K562 (cell line): ENCODE measurements around the gene LRRC3B. TPM values are rescaled to one million over a fixed set of nuclear protein-coding genes. Genes with fewer than 3 reads are reported as not detected.

ENCODE experiments used
- ATAC-seq: fragments of 200-7000 bp; cut with Tn5 transposase; 3 replicates; pipeline ENCODE4 v1.9.1; 2020; ENCODE audit warnings: moderate library complexity
- BruUV-seq: library from RNA; stranded (reverse); fragments of 400-500 nt; replicated peaks from 2 replicates; lab custom pipeline; 2021; lab: Mats Ljungman, UMichigan
- CTCF ChIA-PET: fragments of 300-600 bp; formaldehyde crosslinking; extraction: SDS; loops from one replicate; lab custom pipeline; 2021; ENCODE audit warnings: low intra/inter-chr PET ratio; lab: Yijun Ruan, JAX
- POLR2A ChIA-PET: fragments of 300-600, 350-650 bp; sonication (Branson Sonifier 250); formaldehyde crosslinking; extraction: SDS; loops from one replicate; lab custom pipeline; 2021; ENCODE audit warnings: antibody characterized with exemption, inconsistent platforms; lab: Yijun Ruan, JAX
- DNase-seq, 4 experiments: peaks; one replicate each; pipeline versions ENCODE4 v3.0.0 to v3.0.0-alpha.2; 2011 to 2018; ENCODE audit warnings: low spot score in 3 of 4, mixed read lengths in 3 of 4; ENCODE audit errors: extremely low read depth in 1 of 4
- FAIRE-seq: peaks from 2 replicates; lab custom pipeline; 2011; peaks lifted over from hg19 to GRCh38; lab: Jason Lieb, UNC
- H2AFZ ChIP-seq: 2 replicates; pipeline ENCODE4 v1.6.0; 2011; ENCODE audit warnings: low read depth, low read length, control low read depth, inconsistent platforms
- H3K27ac ChIP-seq: fragments of 200-600 bp; 3 replicates; pipeline ENCODE4 v1.8.0; 2011; ENCODE audit warnings: low read depth, mild to moderate bottlenecking, control low read depth, inconsistent platforms, low read length, moderate library complexity, mixed read lengths; ENCODE audit errors: extremely low read depth
- H3K27me3 ChIP-seq, 2 experiments: fragments of 300-600 bp in 1 of 2; 2 replicates in 1 of 2; 3 replicates in 1 of 2; pipeline versions ENCODE4 v1.6.0 to v1.8.0; 2011; ENCODE audit warnings: inconsistent platforms in 2 of 2, low read length in 2 of 2, mild to moderate bottlenecking in 1 of 2, mixed read lengths in 1 of 2, moderate library complexity in 1 of 2; ENCODE audit not compliant: control insufficient read depth in 2 of 2, insufficient read depth in 2 of 2
- H3K36me3 ChIP-seq: fragments of 300-600 bp; 3 replicates; pipeline ENCODE4 v1.8.0; 2011; ENCODE audit warnings: mild to moderate bottlenecking, low read length, inconsistent platforms; ENCODE audit not compliant: control insufficient read depth, insufficient read depth
- H3K4me1 ChIP-seq, 2 experiments: fragments of 200-600 bp in 1 of 2; replicated peaks in 1 of 2; 2 replicates in 1 of 2; 3 replicates in 1 of 2; pipeline versions ENCODE4 v1.5.1 to v1.8.0; 2011; ENCODE audit warnings: inconsistent platforms in 2 of 2, low read length in 2 of 2, mild to moderate bottlenecking in 1 of 2, mixed read lengths in 1 of 2, moderate library complexity in 1 of 2; ENCODE audit not compliant: control insufficient read depth in 2 of 2, insufficient read depth in 2 of 2
- H3K4me2 ChIP-seq: 2 replicates; pipeline ENCODE4 v1.6.1; 2011; ENCODE audit warnings: low read length, control low read depth, inconsistent platforms, mixed read lengths; ENCODE audit not compliant: insufficient read depth
- H3K4me3 ChIP-seq: fragments of 200-600 bp; sonication (generic), shearing (Covaris generic); 2 replicates; pipeline ENCODE4 v1.5.1; 2016; ENCODE audit warnings: control low read depth, inconsistent platforms
- H3K79me2 ChIP-seq: fragments of 200-600 bp; 3 replicates; pipeline ENCODE4 v1.8.0; 2011; ENCODE audit warnings: low read length, inconsistent platforms; ENCODE audit not compliant: control insufficient read depth, insufficient read depth
- H3K9ac ChIP-seq, 2 experiments: 2 replicates each; pipeline versions ENCODE4 v1.6.0 to v1.6.1; 2011; ENCODE audit warnings: low read depth in 2 of 2, low read length in 2 of 2, control low read depth in 1 of 2, inconsistent platforms in 1 of 2, mild to moderate bottlenecking in 1 of 2, mixed read lengths in 1 of 2; ENCODE audit not compliant: insufficient read depth in 1 of 2
- H3K9me1 ChIP-seq: one replicate; pipeline ENCODE4 v1.6.0; 2011; ENCODE audit warnings: inconsistent platforms, mild to moderate bottlenecking, low read length, moderate library complexity; ENCODE audit not compliant: control insufficient read depth, insufficient read depth
- H3K9me3 ChIP-seq: replicated peaks from 2 replicates; pipeline ENCODE4 v1.5.1; 2011; ENCODE audit warnings: low read depth, low read length, inconsistent platforms; ENCODE audit not compliant: control insufficient read depth, insufficient read depth
- H4K20me1 ChIP-seq: replicated peaks from 2 replicates; pipeline ENCODE4 v1.6.1; 2011; ENCODE audit warnings: low read length, inconsistent platforms, mixed read lengths; ENCODE audit not compliant: control insufficient read depth, insufficient read depth
- ADNP ChIP-seq: fragments of 200-800 bp; sonication (Bioruptor generic); IDR thresholded peaks from 2 replicates; pipeline ENCODE4 v1.6.1; 2016; ENCODE audit warnings: missing genetic modification characterization, missing compliant biosample characterization
- HNRNPK ChIP-seq: fragments of 200-400 bp; formaldehyde crosslinking; IDR thresholded peaks from one replicate; pipeline ENCODE4 v1.6.1; 2018; ENCODE audit warnings: mild to moderate bottlenecking, low read depth, low read length; ENCODE audit not compliant: poor library complexity, severe bottlenecking
- NFRKB ChIP-seq: fragments of 450-650 bp; IDR thresholded peaks from 2 replicates; pipeline ENCODE4 v1.6.1; 2016; ENCODE audit warnings: low read depth
- PCBP1 ChIP-seq: fragments of 200-400 bp; formaldehyde crosslinking; IDR thresholded peaks from 2 replicates; pipeline ENCODE4 v1.6.1; 2018; ENCODE audit warnings: mild to moderate bottlenecking, low read depth, low read length; ENCODE audit not compliant: poor library complexity, severe bottlenecking
- PCBP2 ChIP-seq: fragments of 200-400 bp; formaldehyde crosslinking; IDR thresholded peaks from 2 replicates; pipeline ENCODE4 v1.6.1; 2018; ENCODE audit warnings: low read length, low read depth, mild to moderate bottlenecking, moderate library complexity; ENCODE audit not compliant: poor library complexity, severe bottlenecking
- RB1 ChIP-seq: fragments of 450-650 bp; IDR thresholded peaks from 2 replicates; pipeline ENCODE4 v1.6.1; 2017; ENCODE audit warnings: low read depth, mild to moderate bottlenecking
- TEAD1 ChIP-seq, 2 experiments: fragments of 450-650 bp in 1 of 2; sonication (generic) in 1 of 2; formaldehyde crosslinking; IDR thresholded peaks; 2 replicates each; pipeline versions ENCODE4 v1.4.0 to v1.8.0; 2020 to 2022; ENCODE audit warnings: mild to moderate bottlenecking in 2 of 2, missing genetic modification reagents in 1 of 2
- ZNF507 ChIP-seq: conservative IDR thresholded peaks from 2 replicates; pipeline ENCODE4 v1.6.1; 2017; ENCODE audit warnings: missing genetic modification characterization, missing compliant biosample characterization
- WGBS: fragments of 100-300 bp; shearing (Covaris generic); methylation state at CpG from one replicate; pipeline ENCODE4 v1.1.6; 2016; ENCODE audit warnings: low coverage, mixed read lengths; ENCODE audit not compliant: insufficient coverage; ENCODE audit errors: missing lambda C conversion rate; 5-methylcytosine and 5-hydroxymethylcytosine counted together
- in situ Hi-C: fragments of 300-500 bp; cut with MboI; formaldehyde crosslinking; loops from 4 replicates; pipeline ENCODE4 v1.15.0; 2018; ENCODE audit warnings: inconsistent platforms, mixed read lengths
- intact Hi-C: fragments of 100-400 bp; cut with micrococcal nuclease; formaldehyde crosslinking; loops from 2 replicates; pipeline ENCODE4 v1.14.2; 2022
- polyA plus RNA-seq, 8 experiments: library from polyadenylated mRNA; depleted of rRNA in 4 of 8; stranded (reverse) in 5 of 8; unstranded in 3 of 8; fragments of >200 nt; fragmentation: Nextera tagmentation in 2 of 8; fragmentation: Illumina TruSeq in 1 of 8; extraction: Ambion mirVana in 2 of 8; extraction: Trizol in 1 of 8; gene quantifications; 2 replicates each; pipeline versions ENCODE4 v1.2.1 to v1.2.3, GENCODE V29; 2011 to 2014; ENCODE audit warnings: inconsistent platforms in 1 of 8, missing spikeins in 1 of 8
- total RNA-seq, 7 experiments: library from RNA; depleted of rRNA in 6 of 7; stranded (reverse); fragments of >200 nt in 6 of 7; fragmentation: Illumina TruSeq in 2 of 7; extraction: Trizol in 2 of 7; gene quantifications; 2 replicates each; pipeline versions ENCODE4 v1.2.1 to v1.2.3, GENCODE V29; 2011 to 2021; ENCODE audit warnings: low replicate concordance in 1 of 7
- TF ChIP-seq, protein P1 (sequence below), 2 experiments: fragments of 450-650 bp; IDR thresholded peaks; 2 replicates each; pipeline ENCODE4 v1.6.1; 2016
- TF ChIP-seq, protein P2 (sequence below): fragments of 250-450 bp; sonication (Bioruptor Pico); IDR thresholded peaks from 2 replicates; pipeline ENCODE4 v1.5.0; 2021

The LRRC3B gene
- total and polyA plus RNA-seq, 9 of the 15 experiments (the other 6 are each of a cell fraction or from before 2014, with no cell fraction given), result under 0.01 to 0.33 TPM; not detected in 7

- no TSS peak for BruUV-seq
- Histone ChIP-seq H4K20me1 (no peaks in the 10 kb centered on the region), H3K9me3 (no peaks in the 10 kb centered on the region), H3K9me1 (no peaks in the 10 kb centered on the region), H3K4me1 (no peaks in the 10 kb centered on the region), H3K4me2 (no peak overlapping the region), H3K9ac (no peak overlapping the region), H3K27ac (no peak overlapping the region)
- no peak for FAIRE-seq
- 0% methylated on average over 4 of the region's 4 CpGs for WGBS
- CTCF ChIA-PET, result no interaction called here
- TF ChIP-seq ZNF507 (tag), result no peak
- no peak for TF ChIP-seq NFRKB
- TF ChIP-seq ADNP, result no peak
- TF ChIP-seq, protein P1, sequence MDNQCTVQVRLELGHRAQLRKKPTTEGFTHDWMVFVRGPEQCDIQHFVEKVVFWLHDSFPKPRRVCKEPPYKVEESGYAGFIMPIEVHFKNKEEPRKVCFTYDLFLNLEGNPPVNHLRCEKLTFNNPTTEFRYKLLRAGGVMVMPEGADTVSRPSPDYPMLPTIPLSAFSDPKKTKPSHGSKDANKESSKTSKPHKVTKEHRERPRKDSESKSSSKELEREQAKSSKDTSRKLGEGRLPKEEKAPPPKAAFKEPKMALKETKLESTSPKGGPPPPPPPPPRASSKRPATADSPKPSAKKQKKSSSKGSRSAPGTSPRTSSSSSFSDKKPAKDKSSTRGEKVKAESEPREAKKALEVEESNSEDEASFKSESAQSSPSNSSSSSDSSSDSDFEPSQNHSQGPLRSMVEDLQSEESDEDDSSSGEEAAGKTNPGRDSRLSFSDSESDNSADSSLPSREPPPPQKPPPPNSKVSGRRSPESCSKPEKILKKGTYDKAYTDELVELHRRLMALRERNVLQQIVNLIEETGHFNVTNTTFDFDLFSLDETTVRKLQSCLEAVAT (IDR thresholded peaks at IDR 0.05), result no peak
- TF ChIP-seq, all 486 proteins: peak for 0
- DNase-seq (no peak), ATAC-seq (no peak)
- H3K79me2 ChIP-seq, result no peaks in the 10 kb centered on the region
- H3K36me3 ChIP-seq, result no peaks in the 10 kb centered on the region
- in situ Hi-C loops, result no loop called here
- H2AFZ ChIP-seq, result no peak overlapping the region
- H3K27me3 ChIP-seq, result no peaks in the 10 kb centered on the region
- intact Hi-C loops, result no loop called here
- POLR2A ChIA-PET, result no interaction called here
- H3K4me3 ChIP-seq, result no peak overlapping the region
These were observed 4.5 kb downstream of the LRRC3B start for GRCh38 chr3:26627080-26627479.

DNA sequence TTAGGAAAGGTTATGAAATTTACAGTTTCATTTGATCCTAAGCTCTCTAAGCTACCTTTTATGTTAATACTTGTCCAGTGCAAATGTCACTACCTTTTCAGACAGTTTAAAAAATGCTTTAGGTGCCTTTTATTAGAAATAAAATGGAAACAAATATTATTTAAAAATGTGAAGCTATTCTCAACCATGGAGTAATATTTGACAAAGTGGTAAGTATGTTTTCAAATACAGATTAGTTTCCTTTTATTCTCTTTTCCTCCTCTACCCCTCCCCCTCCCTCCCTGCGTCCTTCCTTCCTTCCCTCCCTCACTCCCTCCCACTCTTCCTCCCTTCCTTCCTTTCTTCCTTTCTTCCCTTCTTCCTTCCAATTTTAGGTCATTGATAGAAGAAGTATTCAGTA, 6.3 kb downstream of the LRRC3B start:
- no TSS peak for BruUV-seq
- H4K20me1 ChIP-seq, result no peaks in the 10 kb centered on the region
- in situ Hi-C loops (no loop called here), intact Hi-C loops (no loop called here)
- no peaks in the 10 kb centered on the region for H3K4me1 ChIP-seq
- no peak for FAIRE-seq
- H2AFZ ChIP-seq, result no peak overlapping the region
- H3K9me1 ChIP-seq, result no peaks in the 10 kb centered on the region
- WGBS, result no CpG with 5 or more reads among the region's 1 CpG
- H3K36me3 ChIP-seq, result no peaks in the 10 kb centered on the region
- H3K4me3 ChIP-seq, result no peak overlapping the region
- no peak overlapping the region for H3K27ac ChIP-seq
- no peaks in the 10 kb centered on the region for H3K79me2 ChIP-seq
- no peaks in the 10 kb centered on the region for H3K9me3 ChIP-seq
- no peak for DNase-seq
- no peak overlapping the region for H3K9ac ChIP-seq
- CTCF ChIA-PET, result no interaction called here
- TF ChIP-seq PCBP1 (peak; percentile 53), RB1 (no peak), PCBP2 (peak; percentile 75), HNRNPK (peak; percentile 84), TEAD1 (CRISPR knock-in tag; IDR thresholded peaks at IDR 0.05) (no peak)
- TF ChIP-seq, protein P2, sequence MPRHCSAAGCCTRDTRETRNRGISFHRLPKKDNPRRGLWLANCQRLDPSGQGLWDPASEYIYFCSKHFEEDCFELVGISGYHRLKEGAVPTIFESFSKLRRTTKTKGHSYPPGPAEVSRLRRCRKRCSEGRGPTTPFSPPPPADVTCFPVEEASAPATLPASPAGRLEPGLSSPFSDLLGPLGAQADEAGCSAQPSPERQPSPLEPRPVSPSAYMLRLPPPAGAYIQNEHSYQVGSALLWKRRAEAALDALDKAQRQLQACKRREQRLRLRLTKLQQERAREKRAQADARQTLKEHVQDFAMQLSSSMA, result no peak
- TF ChIP-seq, all 486 proteins: peak for 3
- POLR2A ChIA-PET, result no interaction called here
- Histone ChIP-seq H3K27me3 (no peaks in the 10 kb centered on the region), H3K4me2 (no peak overlapping the region)
- no peak for ATAC-seq
